Measurements from ENCODE around the gene ZNF862. TPM values are rescaled to one million over a fixed set of nuclear protein-coding genes. Genes with fewer than 3 reads are reported as not detected.
A peak's percentile ranks its signal among the peaks of the same experiment; 100 is the strongest.

Gene ZNF862
- total RNA-seq, 6 donors from 2014 or later: 7.1 to 31.4 (median 16.7) TPM

DNA sequence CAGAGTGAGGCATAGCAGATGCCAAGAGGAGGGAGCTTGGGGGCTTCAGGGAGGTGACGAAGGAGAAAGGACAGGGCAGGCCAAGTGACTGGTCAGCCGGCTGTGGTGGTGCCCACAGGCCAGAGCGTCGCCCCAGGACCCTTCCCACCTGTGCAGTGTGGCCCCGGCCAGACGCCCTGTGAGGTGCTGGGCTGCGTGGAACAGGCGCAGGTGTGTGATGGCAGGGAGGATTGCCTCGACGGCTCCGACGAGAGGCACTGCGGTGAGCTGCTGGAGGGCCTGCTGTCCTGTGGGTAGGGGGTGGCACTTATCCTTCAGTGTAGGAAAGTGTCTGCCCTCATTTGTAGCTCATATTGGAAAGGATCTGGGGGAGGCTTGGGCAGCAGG lies 38.0 kb upstream of the ZNF862 start:
- H3K9me3 ChIP-seq: no peaks in the 10 kb centered on the region
- H3K27me3 ChIP-seq: no peaks in the 10 kb centered on the region
- no peak overlapping the region for H3K4me3 ChIP-seq
- 91 to 94% methylated on average over 13 of the region's 13 CpGs for WGBS, 2 donors
- H3K4me1 ChIP-seq: no peaks in the 10 kb centered on the region
- DNase-seq (peak in 1 of 2 donors; percentile 67), ATAC-seq (ENCODE audit: low FRiP score in 2 of 2) (no peak)
- no peaks in the 10 kb centered on the region for H3K36me3 ChIP-seq
- no peak overlapping the region for H3K27ac ChIP-seq
- TF ChIP-seq, protein P1, sequence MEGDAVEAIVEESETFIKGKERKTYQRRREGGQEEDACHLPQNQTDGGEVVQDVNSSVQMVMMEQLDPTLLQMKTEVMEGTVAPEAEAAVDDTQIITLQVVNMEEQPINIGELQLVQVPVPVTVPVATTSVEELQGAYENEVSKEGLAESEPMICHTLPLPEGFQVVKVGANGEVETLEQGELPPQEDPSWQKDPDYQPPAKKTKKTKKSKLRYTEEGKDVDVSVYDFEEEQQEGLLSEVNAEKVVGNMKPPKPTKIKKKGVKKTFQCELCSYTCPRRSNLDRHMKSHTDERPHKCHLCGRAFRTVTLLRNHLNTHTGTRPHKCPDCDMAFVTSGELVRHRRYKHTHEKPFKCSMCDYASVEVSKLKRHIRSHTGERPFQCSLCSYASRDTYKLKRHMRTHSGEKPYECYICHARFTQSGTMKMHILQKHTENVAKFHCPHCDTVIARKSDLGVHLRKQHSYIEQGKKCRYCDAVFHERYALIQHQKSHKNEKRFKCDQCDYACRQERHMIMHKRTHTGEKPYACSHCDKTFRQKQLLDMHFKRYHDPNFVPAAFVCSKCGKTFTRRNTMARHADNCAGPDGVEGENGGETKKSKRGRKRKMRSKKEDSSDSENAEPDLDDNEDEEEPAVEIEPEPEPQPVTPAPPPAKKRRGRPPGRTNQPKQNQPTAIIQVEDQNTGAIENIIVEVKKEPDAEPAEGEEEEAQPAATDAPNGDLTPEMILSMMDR (IDR thresholded peaks at IDR 0.05): peak in 1 of 6 experiments; percentile 1
- TF ChIP-seq POLR2AphosphoS5 (IDR thresholded peaks at IDR 0.05): no peak

- Histone ChIP-seq H3K27ac (no peak overlapping the region), H3K36me3 (no peaks in the 10 kb centered on the region), H3K4me1 (no peaks in the 10 kb centered on the region), H3K27me3 (no peaks in the 10 kb centered on the region), H3K4me3 (no peak overlapping the region), H3K9me3 (no peaks in the 10 kb centered on the region)
- ATAC-seq (ENCODE audit: low FRiP score in 2 of 2) (no peak), DNase-seq (no peak)
- 97% methylated on average over 2 of the region's 2 CpGs for WGBS, 2 donors
- no peak for TF ChIP-seq POLR2AphosphoS5 (IDR thresholded peaks at IDR 0.05)
- no peak for TF ChIP-seq POLR2A (IDR thresholded peaks at IDR 0.05)
- TF ChIP-seq EP300 (IDR thresholded peaks at IDR 0.05): no peak
- TF ChIP-seq, protein P1 (IDR thresholded peaks at IDR 0.05): no peak
Observed at GRCh38 chr7:149801002-149801566, 37.1 kb upstream of the ZNF862 start.

DNA sequence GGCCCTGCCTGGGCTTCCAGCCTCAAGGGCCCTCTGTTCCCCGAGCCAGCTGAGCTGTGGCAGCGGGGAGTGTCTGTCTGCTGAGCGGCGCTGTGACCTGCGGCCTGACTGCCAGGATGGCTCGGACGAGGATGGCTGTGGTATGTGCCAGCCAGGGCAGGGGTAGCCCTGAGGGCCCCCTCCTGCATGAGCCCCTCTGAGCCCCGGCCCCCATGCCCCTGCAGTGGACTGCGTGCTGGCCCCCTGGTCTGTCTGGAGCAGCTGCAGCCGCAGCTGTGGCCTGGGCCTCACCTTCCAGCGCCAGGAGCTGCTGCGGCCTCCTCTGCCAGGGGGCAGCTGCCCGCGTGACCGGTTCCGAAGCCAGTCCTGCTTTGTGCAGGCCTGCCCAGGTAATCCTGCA lies 36.4 kb upstream of the ZNF862 start:
- no peak overlapping the region for H3K4me3 ChIP-seq
- H3K27ac ChIP-seq: no peak overlapping the region
- H3K9me3 ChIP-seq: no peaks in the 10 kb centered on the region
- no peak for TF ChIP-seq POLR2A (IDR thresholded peaks at IDR 0.05)
- no peaks in the 10 kb centered on the region for H3K27me3 ChIP-seq
- no peak for ATAC-seq (ENCODE audit: low FRiP score in 2 of 2)
- H3K4me1 ChIP-seq: no peaks in the 10 kb centered on the region
- whole genome bisulfite sequencing, 2 donors: 93% methylated on average over 15 of the region's 16 CpGs; no CpG with 5 or more reads in 1 of the 2 donors
- no peaks in the 10 kb centered on the region for H3K36me3 ChIP-seq
- peak in 1 of 2 donors; percentile 77 for DNase-seq

- Histone ChIP-seq H3K4me1 (no peaks in the 10 kb centered on the region), H3K36me3 (no peaks in the 10 kb centered on the region), H3K27ac (no peak overlapping the region), H3K27me3 (no peaks in the 10 kb centered on the region), H3K4me3 (no peak overlapping the region), H3K9me3 (no peaks in the 10 kb centered on the region)
- peak in 1 of 2 donors; percentile 67 for DNase-seq
- ATAC-seq (ENCODE audit: low FRiP score in 2 of 2): no peak
- WGBS, 2 donors: 80 to 87% methylated on average over 2 to 3 of the region's 12 CpGs
- no peak for TF ChIP-seq EP300 (IDR thresholded peaks at IDR 0.05)
Observed at GRCh38 chr7:149802966-149803365, 35.2 kb upstream of the ZNF862 start.

DNA sequence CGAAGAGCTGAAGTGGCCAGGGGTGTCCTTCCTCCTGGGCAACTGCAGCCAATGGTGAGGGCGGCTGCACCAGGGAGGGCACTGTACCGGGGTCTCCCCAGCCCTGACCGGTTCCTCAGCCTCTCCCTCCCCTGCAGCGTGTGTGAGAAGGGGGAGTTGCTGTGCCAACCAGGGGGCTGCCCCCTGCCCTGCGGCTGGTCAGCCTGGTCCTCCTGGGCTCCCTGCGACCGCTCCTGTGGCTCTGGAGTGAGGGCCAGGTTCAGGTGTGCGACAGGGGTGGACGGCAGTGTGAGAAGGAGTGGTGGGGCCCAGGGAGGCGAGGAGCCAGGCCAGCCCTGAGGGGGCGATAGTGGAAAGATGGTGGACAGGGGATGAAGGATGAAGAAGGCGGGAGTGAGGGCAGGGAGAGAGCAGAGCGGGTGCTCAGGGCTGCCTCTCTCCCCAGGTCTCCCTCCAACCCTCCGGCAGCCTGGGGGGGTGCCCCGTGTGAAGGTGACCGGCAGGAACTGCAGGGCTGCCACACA lies 34.6 kb upstream of the ZNF862 start:
- H3K36me3 ChIP-seq: no peaks in the 10 kb centered on the region
- H3K27ac ChIP-seq: no peak overlapping the region
- no peaks in the 10 kb centered on the region for H3K4me1 ChIP-seq
- DNase-seq: peak in 1 of 2 donors; percentile 57
- no peak for ATAC-seq (ENCODE audit: low FRiP score in 2 of 2)
- H3K27me3 ChIP-seq: no peaks in the 10 kb centered on the region
- 81 to 92% methylated on average over 11 to 17 of the region's 17 CpGs for WGBS, 2 donors
- no peaks in the 10 kb centered on the region for H3K9me3 ChIP-seq
- H3K4me3 ChIP-seq: no peak overlapping the region
- no peak for TF ChIP-seq POLR2AphosphoS5 (IDR thresholded peaks at IDR 0.05)
- TF ChIP-seq, protein P1 (IDR thresholded peaks at IDR 0.05): no peak

GRCh38 chr7:149804106-149804505 lies 34.1 kb upstream of the ZNF862 start:
- DNase-seq (peak in 1 of 2 donors; percentile 50), ATAC-seq (ENCODE audit: low FRiP score in 2 of 2) (no peak)
- H3K9me3 ChIP-seq: no peaks in the 10 kb centered on the region
- H3K4me3 ChIP-seq: no peak overlapping the region
- TF ChIP-seq, protein P1 (IDR thresholded peaks at IDR 0.05): no peak
- no peak for TF ChIP-seq EP300 (IDR thresholded peaks at IDR 0.05)
- no peaks in the 10 kb centered on the region for H3K27me3 ChIP-seq
- no peak overlapping the region for H3K27ac ChIP-seq
- H3K36me3 ChIP-seq: no peaks in the 10 kb centered on the region
- H3K4me1 ChIP-seq: no peaks in the 10 kb centered on the region
- 83 to 92% methylated on average over 9 of the region's 9 CpGs for WGBS, 2 donors
